Activated B cell treated with CpG ODN at 0.5 μM for 24 hours (primary cell): ENCODE measurements around the gene MPG. TPM values are rescaled to one million over a fixed set of nuclear protein-coding genes. Genes with fewer than 3 reads are reported as not detected.

ENCODE experiments used
- ATAC-seq: fragments of 200-7000 bp; cut with Tn5 transposase; one replicate; pipeline ENCODE4 v1.10.0; 2021; ENCODE audit warnings: low read depth, mild to moderate bottlenecking, moderate library complexity
- CTCF ChIA-PET: fragments of 350-600 bp; sonication (Branson Sonifier 250); formaldehyde crosslinking; loops from one replicate; lab custom pipeline; 2021; ENCODE audit warnings: antibody characterized with exemption; lab: Charles Lee
- POLR2A ChIA-PET: fragments of 350-600 bp; sonication (Branson Sonifier 250); formaldehyde crosslinking; loops from one replicate; lab custom pipeline; 2021; ENCODE audit warnings: antibody characterized with exemption; lab: Charles Lee
- DNase-seq: peaks from one replicate; pipeline ENCODE4 v3.0.0; 2022
- H3K27ac Mint-ChIP-seq: one replicate; pipeline ENCODE4 v1.8.0; 2020; ENCODE audit warnings: mixed read lengths
- H3K27me3 Mint-ChIP-seq: one replicate; pipeline ENCODE4 v1.8.0; 2021; ENCODE audit warnings: mixed read lengths
- H3K36me3 Mint-ChIP-seq: one replicate; pipeline ENCODE4 v1.8.0; 2021; ENCODE audit warnings: low read depth, mixed read lengths
- H3K4me1 Mint-ChIP-seq: one replicate; pipeline ENCODE4 v1.8.0; 2021; ENCODE audit warnings: mixed read lengths
- H3K4me3 Mint-ChIP-seq: one replicate; pipeline ENCODE4 v1.8.0; 2020; ENCODE audit warnings: mild to moderate bottlenecking, mixed read lengths
- H3K9me3 Mint-ChIP-seq: one replicate; pipeline ENCODE4 v1.8.0; 2020; ENCODE audit warnings: mixed read lengths
- intact Hi-C: fragments of 100-400 bp; cut with micrococcal nuclease; formaldehyde crosslinking; loops from one replicate; pipeline ENCODE4 v1.15.1; 2024
- total RNA-seq: library from RNA; stranded (reverse); gene quantifications from 2 replicates; pipeline ENCODE4 v1.2.3, GENCODE V29; 2022
- TF ChIP-seq, protein P1 (sequence below): fragments of 200-600 bp; IDR thresholded peaks from one replicate; pipeline ENCODE4 v1.8.0; 2022; ENCODE audit warnings: antibody characterized with exemption, mild to moderate bottlenecking

The MPG gene
- total RNA-seq, 1 donor from 2014 or later: 51.7 TPM

DNA sequence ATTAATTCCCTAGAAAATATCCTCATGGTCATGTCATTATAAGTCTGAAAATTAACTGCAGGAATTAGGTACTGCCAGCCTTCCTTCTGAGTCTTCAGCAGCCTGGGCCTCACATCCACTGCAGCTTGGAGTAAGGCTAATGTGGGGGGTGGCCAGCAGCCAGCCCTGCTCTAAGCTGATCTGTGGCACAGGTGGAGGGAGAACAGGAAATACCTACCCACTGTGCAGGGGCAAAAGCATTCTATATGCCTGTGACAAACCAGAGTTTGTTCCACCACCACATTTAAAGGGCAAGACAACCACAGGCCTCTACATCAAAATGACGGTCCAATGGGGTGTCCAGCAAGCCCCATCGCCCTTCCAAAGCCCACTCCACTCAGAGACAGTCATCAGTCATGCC lies 51.0 kb downstream of the MPG start:
- no peak for DNase-seq
- Mint-ChIP-seq H3K4me1 (peaks cover 1% of the 10 kb centered on the region), H3K4me3 (no peak overlapping the region), H3K27me3 (no peaks in the 10 kb centered on the region), H3K9me3 (no peaks in the 10 kb centered on the region), H3K27ac (no peak overlapping the region), H3K36me3 (peaks cover 23% of the 10 kb centered on the region)
- intact Hi-C loops: no loop called here
- TF ChIP-seq, protein P1, sequence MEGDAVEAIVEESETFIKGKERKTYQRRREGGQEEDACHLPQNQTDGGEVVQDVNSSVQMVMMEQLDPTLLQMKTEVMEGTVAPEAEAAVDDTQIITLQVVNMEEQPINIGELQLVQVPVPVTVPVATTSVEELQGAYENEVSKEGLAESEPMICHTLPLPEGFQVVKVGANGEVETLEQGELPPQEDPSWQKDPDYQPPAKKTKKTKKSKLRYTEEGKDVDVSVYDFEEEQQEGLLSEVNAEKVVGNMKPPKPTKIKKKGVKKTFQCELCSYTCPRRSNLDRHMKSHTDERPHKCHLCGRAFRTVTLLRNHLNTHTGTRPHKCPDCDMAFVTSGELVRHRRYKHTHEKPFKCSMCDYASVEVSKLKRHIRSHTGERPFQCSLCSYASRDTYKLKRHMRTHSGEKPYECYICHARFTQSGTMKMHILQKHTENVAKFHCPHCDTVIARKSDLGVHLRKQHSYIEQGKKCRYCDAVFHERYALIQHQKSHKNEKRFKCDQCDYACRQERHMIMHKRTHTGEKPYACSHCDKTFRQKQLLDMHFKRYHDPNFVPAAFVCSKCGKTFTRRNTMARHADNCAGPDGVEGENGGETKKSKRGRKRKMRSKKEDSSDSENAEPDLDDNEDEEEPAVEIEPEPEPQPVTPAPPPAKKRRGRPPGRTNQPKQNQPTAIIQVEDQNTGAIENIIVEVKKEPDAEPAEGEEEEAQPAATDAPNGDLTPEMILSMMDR: no peak
- ChIA-PET POLR2A (no interaction called here), CTCF (interaction anchor here (1.5 kb wide), 1 partner anchor 22 kb away, joined by 4 read pairs; no protein-coding TSS in a partner anchor)
- ATAC-seq: no peak

DNA sequence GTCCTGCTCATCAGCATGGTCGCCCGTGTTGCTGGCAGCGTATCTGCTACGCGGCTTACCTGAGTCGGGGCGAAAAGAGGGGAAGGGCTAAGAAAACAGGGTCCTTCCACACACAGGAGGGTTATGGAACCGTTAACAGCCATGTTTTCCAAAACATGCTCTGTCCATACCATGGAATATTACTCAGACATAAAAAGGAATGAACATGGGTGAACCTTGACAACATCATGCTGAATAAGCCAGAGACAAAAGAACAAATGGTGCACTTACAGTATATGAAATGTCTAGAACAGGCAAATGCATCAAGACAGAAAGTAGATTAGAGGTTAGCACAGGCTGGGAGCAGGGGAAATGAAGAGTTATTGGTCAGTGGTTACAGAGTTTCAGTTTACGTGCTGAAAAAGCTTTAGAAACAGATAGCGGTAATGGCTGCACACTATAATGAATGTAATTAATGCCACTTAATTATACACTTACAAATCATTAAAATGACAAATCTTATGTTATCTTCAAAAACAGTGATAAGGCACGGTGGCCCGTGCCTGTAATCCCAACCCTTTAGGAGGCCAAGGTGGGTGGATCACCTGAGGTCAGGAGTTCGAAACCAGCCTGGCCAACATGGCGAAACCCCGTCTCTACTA lies 52.6 kb downstream of the MPG start:
- ATAC-seq (no peak), DNase-seq (no peak)
- peaks cover 1% of the 10 kb centered on the region for H3K4me1 Mint-ChIP-seq
- intact Hi-C loops: no loop called here
- peaks cover 12% of the 10 kb centered on the region for H3K36me3 Mint-ChIP-seq
- H3K27me3 Mint-ChIP-seq: no peaks in the 10 kb centered on the region
- H3K9me3 Mint-ChIP-seq: no peaks in the 10 kb centered on the region
- CTCF ChIA-PET: no interaction called here
- no peak overlapping the region for H3K4me3 Mint-ChIP-seq
- TF ChIP-seq, protein P1: no peak
- no peak overlapping the region for H3K27ac Mint-ChIP-seq
- POLR2A ChIA-PET: no interaction called here

DNA sequence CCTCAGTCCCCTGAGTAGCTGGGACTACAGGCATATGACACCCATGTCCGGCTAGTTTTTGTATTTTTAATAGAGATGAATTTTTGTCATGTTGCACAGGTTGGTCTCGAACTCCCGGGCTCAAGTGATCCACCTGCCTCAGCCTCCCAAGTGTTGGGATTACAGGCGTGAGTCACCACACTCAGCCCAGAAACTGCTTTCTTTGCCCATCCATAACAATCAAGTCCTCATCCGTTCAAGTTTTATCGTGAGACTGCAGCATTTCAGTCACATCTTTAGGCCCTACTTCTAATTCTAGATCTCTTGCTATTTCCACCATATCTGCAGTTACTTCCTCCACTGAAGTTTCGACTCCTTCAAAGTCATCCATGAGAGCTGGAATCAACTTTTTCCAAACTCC lies 54.1 kb downstream of the MPG start:
- Mint-ChIP-seq H3K36me3 (peaks cover 10% of the 10 kb centered on the region), H3K4me1 (peaks cover 5% of the 10 kb centered on the region), H3K27me3 (no peaks in the 10 kb centered on the region)

DNA sequence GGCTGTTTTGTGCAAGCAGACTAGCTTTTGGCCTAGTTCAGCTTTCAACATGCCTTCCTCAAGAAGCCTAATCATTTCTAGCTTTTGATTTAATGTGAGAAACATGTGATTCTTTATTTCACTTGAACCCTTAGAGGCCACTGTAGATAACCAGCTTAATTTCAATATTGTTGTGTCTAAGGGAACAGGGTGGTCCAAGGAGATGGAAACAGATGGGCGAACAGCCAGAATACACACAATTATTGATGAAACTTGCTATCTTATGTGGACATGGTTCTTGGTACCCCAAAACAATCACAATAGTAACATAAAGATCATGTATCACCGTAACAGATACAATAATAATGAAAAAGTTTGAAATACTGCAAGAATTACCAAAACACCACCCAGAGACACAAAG lies 55.7 kb downstream of the MPG start:
- ATAC-seq (no peak), DNase-seq (no peak)
- Mint-ChIP-seq H3K36me3 (peaks cover 11% of the 10 kb centered on the region), H3K9me3 (no peaks in the 10 kb centered on the region), H3K4me3 (no peak overlapping the region), H3K4me1 (peaks cover 9% of the 10 kb centered on the region), H3K27me3 (no peaks in the 10 kb centered on the region), H3K27ac (no peak overlapping the region)
- ChIA-PET CTCF (interaction anchor here (0.6 to 1.5 kb wide), 2 partner anchors 26 to 229 kb away, joined by 3 to 4 read pairs; no protein-coding TSS in a partner anchor), POLR2A (no interaction called here)
- TF ChIP-seq, protein P1: no peak
- intact Hi-C loops: no loop called here

More for the DNA sequence above, 54.1 kb downstream of the MPG start:
- no peak for ATAC-seq
- TF ChIP-seq, protein P1: no peak
- no peaks in the 10 kb centered on the region for H3K9me3 Mint-ChIP-seq
- ChIA-PET CTCF (interaction anchor here (1.5 kb wide), 1 partner anchor 25 kb away, joined by 4 read pairs; no protein-coding TSS in a partner anchor), POLR2A (no interaction called here)
- intact Hi-C loops: no loop called here
- H3K4me3 Mint-ChIP-seq: no peak overlapping the region
- H3K27ac Mint-ChIP-seq: no peak overlapping the region
- DNase-seq: no peak

Other genes starting within 250 kb of the MPG start
- gene POLR3K, start 24.6 kb upstream of the MPG start, total RNA-seq: 26.5 and 30.6 TPM in 2 replicates
- 34.9 and 36.6 TPM in 2 replicates for gene SNRNP25, start 24.4 kb upstream of the MPG start, total RNA-seq
- 0.67 and 1.3 TPM in 2 replicates for gene RHBDF1, start 5.6 kb upstream of the MPG start, total RNA-seq
- gene NPRL3, start 60.4 kb downstream of the MPG start, total RNA-seq: 40.4 and 42.5 TPM in 2 replicates
- not detected in 2 replicates for gene HBZ, start 74.4 kb downstream of the MPG start, total RNA-seq
- not detected in 2 replicates for gene HBM, start 87.8 kb downstream of the MPG start, total RNA-seq
- 90.7 and 104 TPM in 2 replicates for gene HBA2, start 94.7 kb downstream of the MPG start, total RNA-seq
- gene HBA1, start 98.5 kb downstream of the MPG start, total RNA-seq: 109 and 111 TPM in 2 replicates
- gene HBQ1, start 102.2 kb downstream of the MPG start, total RNA-seq: not detected in 2 replicates
- gene LUC7L, start 151.2 kb downstream of the MPG start, total RNA-seq: 85.0 and 100 TPM in 2 replicates
- gene FAM234A, start 156.6 kb downstream of the MPG start, total RNA-seq: 45.9 and 49.6 TPM in 2 replicates
- gene RGS11, start 197.7 kb downstream of the MPG start, total RNA-seq: not detected in 2 replicates
- gene ARHGDIG, start 202.4 kb downstream of the MPG start, total RNA-seq: not detected in 2 replicates
- not detected in 2 replicates for gene PDIA2, start 204.9 kb downstream of the MPG start, total RNA-seq